GM18526 (cell line): ENCODE results near the gene PDE10A.

ENCODE experiments used
- POLR2A ChIP-seq: IDR thresholded peaks from 3 replicates; pipeline ENCODE4 v1.6.1; 2011; ENCODE audit not compliant: insufficient read length; ENCODE audit errors: extremely low read depth

PDE10A gene

GRCh38 chr6:165662749-165663376 lies at the start of gene PDE10A:
Gene PDE10A (minus strand): TSS chr6:165663241. CDS start chr6:165662811, 430 bp downstream.
- TF ChIP-seq POLR2A, result no peak

- no peak for TF ChIP-seq POLR2A
Observed at GRCh38 chr6:165708985-165709576, 46.0 kb upstream of the PDE10A start.

- no peak for TF ChIP-seq POLR2A
Observed at GRCh38 chr6:165707067-165707853, 44.2 kb upstream of the PDE10A start.

DNA sequence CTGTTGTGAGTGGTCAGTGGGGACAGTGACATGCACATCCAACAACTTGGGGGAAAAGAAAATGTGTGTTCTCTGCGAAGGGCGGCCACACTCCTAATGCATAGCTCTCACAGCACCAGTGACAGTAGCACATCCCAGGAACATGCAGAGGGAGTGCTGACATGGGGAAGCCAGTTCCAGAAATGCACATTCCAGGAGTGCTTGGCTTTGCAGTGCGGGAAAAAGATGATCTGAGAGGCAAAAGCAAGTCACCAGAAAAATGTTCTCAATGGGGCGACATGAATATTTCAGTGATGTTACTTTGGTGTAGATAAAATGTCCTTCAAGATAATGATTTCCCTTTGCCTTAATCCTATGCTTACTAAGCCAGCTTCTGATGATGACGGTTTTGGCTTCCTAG lies 42.9 kb upstream of the PDE10A start:
- no peak for TF ChIP-seq POLR2A

GRCh38 chr6:165704045-165704748 lies 41.2 kb upstream of the PDE10A start:
- TF ChIP-seq POLR2A, result no peak

- no peak for TF ChIP-seq POLR2A
Observed at GRCh38 chr6:165702669-165703068, 39.6 kb upstream of the PDE10A start.

DNA sequence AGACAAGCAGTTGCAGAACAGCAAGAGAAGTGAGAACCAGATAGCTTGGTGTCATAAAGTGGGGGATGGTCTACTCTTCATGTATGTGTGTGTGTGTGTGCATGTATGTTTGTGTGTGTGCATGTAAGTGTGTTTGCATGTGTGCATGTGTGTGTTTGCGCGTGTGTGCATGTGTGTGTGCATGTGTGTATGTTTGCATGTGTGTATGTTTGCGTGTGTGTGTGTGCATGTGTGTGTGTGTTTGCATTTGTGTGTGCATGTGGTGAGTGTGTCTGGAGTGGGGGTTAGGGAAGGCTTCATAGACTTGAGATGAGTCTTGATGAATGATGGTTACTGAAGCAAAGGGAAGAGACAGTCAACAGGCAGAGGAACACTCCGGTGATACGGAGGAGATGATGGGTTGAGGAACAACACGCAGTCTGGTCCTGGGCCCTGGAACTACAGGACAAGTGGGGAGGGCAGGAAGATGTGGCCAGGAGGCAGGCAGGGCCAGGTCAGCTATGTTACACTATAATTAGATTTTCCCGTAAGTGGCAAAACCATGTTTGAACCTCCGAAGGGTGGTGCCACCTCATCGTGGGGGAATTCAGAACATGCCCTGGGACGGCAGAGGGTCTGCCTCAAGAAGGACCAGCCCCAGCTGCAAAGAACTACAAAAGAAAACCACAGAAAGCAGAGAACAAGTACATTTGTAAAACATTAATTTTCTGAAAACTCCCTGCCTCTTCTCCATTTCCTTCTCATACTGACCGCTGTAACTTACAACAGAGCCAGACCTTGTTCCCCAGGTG lies 38.7 kb upstream of the PDE10A start:
- TF ChIP-seq POLR2A, result no peak

DNA sequence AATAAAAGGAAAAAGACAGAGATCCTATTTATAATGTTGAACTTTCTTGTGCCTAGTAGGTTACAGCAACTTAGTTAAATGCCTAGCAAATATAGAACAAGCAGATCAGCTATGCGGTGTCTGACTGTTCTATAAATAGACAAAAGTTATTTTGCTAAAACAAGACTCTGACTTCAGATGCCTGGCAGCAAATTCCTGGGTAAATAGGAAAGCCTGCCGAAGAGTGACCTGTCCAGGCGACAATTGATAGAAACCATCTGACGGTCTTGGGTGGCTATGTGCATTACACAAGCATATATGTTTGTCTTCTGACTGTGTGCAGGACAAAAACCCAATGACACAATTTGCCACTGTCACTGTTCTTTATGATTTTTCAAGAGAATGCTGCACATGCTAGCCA lies 38.0 kb upstream of the PDE10A start:
- TF ChIP-seq POLR2A, result no peak

DNA sequence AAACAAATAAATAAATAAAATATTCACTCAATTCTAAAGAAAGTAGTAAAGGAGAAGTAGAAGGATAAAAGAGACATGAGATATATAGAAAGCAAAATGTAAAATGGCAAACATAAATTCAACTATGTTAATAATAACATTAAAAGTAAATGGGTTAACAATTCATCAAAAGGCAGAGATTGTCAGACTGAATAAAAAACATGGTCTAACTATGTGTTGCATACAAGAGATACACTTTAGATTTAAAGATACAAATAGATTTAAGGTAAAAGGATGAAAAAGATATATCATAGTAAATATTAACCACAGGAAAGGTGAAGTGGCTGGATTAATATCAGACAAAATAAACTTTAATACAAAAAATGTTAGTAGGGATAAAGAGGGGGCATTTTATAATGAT lies 35.8 kb upstream of the PDE10A start:
- no peak for TF ChIP-seq POLR2A

- no peak for TF ChIP-seq POLR2A
Observed at GRCh38 chr6:165697171-165697570, 34.1 kb upstream of the PDE10A start.

DNA sequence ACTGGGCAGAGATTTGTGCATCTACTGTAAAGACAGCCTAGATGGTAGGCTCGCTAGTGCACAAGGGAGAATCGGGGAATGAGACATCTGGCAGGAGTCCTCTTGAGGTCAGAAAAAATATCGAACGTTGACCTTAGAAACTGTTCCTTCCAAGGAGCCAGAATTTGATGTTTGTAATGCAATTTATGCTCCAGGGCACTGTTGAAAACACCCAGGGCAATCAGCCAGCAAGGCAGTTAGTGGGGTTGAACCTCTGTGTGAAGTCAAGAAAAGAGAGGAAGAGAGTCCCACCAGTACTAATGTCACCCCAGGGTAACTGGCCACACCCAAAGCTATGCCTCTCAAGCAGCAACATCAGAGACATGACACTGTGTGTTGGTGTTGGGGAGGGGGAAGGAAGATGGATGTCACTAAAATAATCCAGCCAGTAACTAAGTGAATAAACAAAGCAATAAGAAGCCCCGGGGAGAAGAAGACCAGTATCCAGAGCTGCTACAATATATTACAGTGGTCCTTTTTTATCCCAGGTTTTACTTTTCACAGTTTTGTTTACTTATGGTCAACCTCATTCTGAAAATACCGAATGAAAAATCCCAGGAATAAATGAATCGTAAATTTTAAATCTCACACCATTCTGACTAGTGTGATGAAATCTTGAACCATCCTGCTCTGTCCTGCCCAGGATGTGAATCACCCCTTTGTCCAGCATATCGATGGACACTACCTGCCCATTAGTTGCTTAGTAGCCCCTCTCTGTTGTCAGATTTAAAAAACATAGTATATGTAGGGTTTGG lies 32.9 kb upstream of the PDE10A start:
- no peak for TF ChIP-seq POLR2A

- TF ChIP-seq POLR2A, result no peak
Observed at GRCh38 chr6:165694296-165694695, 31.3 kb upstream of the PDE10A start.

GRCh38 chr6:165692106-165692653 lies 29.1 kb upstream of the PDE10A start:
- no peak for TF ChIP-seq POLR2A

DNA sequence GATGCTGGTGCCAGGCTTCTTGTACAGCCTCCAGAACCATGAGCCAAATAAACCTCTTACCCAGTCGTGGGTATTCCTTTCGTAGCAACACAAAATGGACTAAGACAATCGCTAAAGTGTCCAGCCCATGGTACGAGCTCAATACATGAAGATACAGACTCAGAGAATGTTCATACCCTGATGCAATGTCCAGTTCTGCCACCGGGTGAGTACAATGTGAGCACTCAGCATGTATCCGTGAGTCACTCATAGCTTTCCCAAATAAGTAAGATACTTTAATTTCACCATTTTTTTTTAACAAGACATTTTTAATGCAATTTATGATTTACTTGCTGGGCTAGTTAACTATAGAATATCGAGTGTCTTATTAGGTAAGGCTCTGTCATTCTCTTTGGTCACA lies 26.7 kb upstream of the PDE10A start:
- TF ChIP-seq POLR2A, result no peak

DNA sequence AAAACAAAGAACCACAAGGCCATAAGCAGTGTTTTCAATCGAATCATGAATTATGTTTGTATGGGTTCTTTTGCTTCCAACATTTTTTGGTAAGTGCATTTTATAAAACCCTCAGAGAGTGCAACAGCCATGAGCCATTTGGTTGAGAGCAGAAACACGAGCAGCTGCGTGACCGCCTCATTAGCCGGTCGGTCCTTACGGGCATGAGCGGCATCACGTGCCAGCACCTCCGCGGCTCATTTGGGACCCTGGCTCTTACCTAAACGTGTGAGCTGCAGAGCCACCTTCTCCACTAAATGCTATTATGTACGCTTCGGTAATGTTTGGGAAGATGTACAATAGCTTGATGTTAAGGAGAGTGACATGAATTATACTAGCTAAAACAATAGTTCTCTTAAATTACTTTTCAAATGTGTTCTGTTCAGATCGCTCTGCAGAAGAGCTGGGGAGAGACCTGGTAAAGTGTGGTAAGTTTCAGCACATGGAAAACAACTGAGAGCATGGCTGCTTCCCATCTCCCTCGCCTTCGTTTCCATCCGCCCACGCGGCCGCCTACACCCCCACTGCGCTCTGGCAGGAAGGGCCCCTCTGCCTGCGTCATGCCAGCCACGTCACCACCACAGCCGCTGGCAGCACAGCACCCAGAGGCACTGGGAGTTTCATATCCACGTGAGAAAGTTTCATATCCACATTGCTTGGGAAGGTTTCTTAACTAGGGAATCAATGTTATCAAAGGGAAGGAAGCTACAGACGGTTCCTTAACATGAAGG lies 23.7 kb upstream of the PDE10A start:
- no peak for TF ChIP-seq POLR2A
